HG02610 (cell line): ENCODE measurements around the gene PLCXD1.
A peak's percentile ranks its signal among the peaks of the same experiment; 100 is the strongest.
"Not testable (repeated sequence)": the region's sequence is repeated elsewhere in the genome, so short reads cannot be mapped to it uniquely, and the experiment has no call there.

Experiments
- ATAC-seq: cut with Tn5 transposase; IDR thresholded peaks from one replicate; pipeline ENCODE4 v1.9.1; 2021; ENCODE audit warnings: mild to moderate bottlenecking, moderate library complexity; ENCODE audit not compliant: unreplicated experiment

Gene PLCXD1

GRCh38 chrX:262381-262909 is 18.7 kb upstream of the PLCXD1 start:
- ATAC-seq: no peak

GRCh38 chrX:264006-264405 is 17.2 kb upstream of the PLCXD1 start:
- ATAC-seq: not testable (repeated sequence)

GRCh38 chrX:264634-265455 is 16.3 kb upstream of the PLCXD1 start:
- no peak for ATAC-seq

- ATAC-seq: no peak
These were observed 15.7 kb upstream of the PLCXD1 start for GRCh38 chrX:265502-265901.

DNA sequence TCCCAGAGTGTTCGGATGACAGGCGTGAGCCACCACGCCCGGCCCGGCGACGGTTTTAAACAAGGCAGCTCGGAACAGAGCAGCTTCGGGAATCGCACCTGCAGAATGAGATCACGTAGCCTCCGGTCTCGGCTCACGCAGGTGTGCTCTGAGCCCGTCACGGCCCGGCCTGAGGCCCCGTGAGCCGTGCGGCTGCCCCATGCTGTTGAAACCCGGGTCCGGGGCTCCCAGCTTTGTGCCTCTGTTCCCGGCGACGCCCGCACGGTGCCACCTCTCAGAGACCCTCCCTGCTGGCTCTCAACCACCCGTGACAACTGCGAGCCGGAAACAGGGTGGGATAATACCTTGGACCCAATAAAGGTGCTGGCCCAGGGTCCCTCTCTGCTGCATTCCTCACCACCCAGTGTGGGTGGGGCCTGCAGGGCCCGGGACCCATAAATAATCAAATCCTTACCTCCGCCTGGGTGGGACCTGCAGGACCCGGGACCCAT is 13.4 kb upstream of the PLCXD1 start:
- no peak for ATAC-seq

DNA sequence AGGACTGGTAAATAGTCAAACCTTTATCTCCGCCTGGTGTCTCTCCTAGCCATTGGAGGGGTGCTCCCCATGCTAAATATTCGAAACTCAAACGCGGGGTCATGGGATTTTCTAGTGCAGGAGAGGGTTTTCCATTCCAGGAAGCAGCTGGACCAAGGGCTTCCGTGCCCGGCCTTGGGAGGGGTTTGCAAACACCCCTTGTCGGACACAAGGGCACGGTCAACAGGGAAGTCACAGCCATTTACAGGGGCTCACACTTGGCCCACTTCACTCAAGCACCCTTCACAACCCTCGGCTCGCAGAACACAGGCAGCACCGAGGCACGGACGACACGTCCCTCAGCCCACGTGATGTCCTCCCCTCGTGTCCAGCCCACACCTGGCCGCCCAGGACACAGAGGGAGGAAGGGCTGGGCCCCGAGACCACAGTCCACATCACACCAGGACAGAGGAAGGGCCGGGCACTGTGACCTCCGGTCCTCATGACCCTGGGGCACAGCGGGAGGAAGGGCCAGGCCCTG is 10.3 kb upstream of the PLCXD1 start:
- ATAC-seq: no peak

GRCh38 chrX:274904-275475 is 6.2 kb upstream of the PLCXD1 start:
- no peak for ATAC-seq

DNA sequence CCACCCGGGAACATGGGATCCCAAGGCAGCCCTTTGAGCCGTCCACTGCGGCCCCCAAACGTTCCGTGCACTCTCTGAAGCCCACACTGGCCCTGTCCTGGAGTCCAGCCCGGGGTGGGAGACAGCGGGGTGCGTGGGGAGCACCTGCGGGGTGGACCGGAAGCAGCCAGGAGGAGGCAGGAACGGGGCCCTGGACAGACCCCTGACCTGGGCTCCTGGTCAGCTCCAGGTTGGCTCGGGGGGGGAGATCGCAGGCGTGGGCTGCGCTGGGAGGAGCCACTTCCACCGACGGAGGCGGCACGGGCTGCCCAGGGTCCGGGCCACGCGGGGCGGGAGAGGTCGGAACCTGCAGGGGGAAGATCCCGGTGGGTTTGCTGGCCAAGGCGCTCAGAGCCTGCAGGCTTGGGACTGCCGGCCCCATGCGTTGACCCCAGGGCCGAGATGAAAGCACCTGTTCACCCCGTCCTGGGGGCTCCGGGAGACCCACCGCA is 5.7 kb upstream of the PLCXD1 start:
- ATAC-seq: peak; percentile 14

DNA sequence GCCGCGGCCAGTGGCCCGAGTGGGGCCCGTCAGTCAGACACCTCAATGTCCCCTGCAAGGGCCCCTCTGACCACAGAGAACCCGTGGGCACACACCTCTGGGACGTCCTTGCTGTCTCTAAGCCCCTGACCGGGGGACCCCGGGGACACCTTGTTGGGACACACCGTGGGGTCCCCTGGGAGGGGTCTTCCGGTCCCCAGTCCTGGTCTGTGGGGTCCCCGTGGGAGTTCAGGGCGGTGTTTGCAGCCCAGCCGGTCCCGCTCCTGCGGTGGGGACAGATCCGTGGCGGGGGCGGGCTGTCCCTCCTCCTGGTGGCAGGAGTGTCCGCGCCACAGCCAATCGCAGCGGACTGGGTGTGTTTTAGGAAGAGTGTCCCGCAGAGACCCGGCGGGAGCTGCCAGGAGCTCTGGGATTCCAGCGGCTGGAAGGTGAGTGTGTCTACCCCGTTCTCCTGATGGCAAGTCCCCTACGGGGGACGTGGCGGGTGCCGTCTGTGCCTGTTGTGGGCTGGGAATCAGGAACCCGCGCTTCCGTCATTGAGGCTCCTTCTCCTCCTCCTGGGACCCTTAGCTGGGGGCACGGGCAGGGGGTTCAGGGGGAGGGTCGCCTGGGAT is 5.1 kb upstream of the PLCXD1 start:
- ATAC-seq: peak; percentile 84

DNA sequence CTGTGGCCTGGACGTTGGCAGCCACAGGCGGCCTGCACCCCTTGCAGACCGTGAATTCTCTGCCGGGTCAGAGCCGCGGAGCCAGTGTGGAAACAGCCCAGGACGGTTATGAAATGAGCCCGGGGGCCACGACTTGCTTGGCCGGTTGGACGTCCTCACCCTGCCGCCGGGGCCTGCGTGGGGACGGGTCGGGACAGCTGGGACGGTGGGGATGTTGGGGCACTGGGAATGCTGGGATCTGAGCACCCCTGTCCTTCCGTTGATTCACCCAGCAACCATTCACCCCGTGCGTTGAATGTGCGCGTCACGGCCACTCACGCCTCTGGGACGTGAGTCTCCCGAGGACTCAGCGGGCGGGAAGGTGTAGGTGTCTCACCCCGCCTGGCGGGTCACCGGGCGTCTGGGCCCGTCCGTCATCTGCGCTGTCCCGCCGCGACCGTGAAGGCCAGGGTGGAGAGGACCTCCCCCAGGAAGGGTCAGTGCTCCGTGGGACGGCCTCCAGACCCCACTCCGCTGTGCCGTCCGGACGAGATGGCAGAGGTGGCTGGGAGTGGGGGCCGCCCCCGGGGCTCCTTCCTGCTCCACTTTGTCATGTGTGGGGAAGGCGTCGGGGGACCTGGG is 4.5 kb upstream of the PLCXD1 start:
- peak; percentile 30 for ATAC-seq

DNA sequence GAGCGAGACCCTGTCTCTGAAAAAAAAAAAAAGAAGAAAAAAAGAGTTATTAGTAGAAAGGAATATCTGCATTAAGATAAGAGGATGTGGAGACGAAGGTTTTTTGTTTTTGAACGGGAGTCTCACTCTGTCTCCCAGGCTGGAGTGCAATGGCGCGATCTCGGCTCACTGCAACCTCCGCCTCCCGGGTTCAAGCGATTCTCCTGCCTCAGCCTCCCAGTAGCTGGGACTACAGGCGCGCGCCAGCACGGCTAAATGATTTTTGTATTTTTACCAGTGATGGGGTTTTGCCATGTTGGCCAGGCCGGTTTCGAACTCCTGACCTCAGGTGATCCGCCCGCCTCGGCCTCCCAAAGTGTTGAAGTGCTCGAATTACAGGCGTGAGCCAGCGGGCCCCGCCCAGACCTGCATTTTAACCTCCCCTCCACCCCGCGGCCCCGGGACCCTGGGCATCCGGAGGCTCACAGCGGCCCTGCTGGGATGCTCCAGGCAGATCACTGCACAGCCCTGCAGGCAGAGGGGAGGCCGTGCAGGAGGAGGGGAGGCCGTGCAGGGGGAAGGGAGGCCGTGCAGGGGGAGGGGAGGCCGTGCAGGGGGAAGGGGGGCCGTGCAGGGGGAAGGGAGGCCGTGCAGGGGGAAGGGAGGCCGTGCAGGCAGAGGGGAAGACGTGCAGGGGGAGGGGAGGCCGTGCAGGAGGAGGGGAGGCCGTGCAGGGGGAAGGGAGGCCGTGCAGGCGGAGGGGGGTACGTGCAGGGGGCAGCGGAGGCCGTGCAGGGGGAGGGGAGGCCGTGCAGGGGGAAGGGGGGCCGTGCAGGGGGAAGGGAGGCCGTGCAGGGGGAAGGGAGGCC is 1.2 kb upstream of the PLCXD1 start:
- ATAC-seq: not testable (repeated sequence)

DNA sequence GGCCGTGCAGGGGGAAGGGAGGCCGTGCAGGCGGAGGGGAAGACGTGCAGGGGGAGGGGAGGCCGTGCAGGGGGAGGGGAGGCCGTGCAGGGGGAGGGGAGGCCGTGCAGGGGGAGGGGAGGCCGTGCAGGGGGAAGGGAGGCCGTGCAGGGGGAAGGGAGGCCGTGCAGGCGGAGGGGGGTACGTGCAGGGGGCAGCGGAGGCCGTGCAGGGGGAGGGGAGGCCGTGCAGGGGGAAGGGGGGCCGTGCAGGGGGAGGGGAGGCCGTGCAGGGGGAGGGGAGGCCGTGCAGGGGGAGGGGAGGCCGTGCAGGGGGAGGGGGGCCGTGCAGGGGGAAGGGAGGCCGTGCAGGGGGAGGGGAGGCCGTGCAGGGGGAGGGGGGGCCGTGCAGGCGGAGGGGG is 459 bp upstream of the PLCXD1 start:
- not testable (repeated sequence) for ATAC-seq

DNA sequence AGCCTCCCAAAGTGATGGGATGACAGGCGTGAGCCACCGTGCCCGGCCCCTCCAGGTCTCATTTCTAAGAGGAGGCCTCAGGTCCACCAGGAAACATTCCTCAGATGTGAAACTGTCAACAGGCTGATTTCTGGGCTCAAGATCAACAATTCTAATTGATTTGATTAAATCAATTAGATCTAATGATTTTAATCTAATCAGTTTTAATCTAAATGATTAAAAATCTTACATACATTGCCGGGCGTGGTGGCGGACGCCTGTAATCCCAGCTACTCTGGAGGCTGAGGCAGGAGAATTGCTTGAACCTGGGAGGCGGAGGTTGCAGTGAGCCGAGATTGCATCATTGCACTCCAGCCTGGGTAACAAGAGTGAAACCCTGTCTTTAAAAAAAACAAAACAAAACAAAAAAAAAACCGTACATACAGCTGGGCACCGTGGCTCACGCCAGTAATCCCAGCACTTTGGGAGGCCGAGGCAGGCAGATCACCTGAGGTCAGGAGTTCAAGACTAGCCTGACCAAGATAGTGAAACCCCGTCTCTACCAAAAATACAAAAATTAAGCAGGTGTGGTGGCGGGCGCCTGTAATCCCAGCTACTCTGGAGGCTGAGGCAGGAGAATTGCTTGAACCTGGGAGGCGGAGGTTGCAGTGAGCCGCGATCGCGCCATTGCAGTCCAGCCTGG is 960 bp downstream of the PLCXD1 start:
- not testable (repeated sequence) for ATAC-seq

DNA sequence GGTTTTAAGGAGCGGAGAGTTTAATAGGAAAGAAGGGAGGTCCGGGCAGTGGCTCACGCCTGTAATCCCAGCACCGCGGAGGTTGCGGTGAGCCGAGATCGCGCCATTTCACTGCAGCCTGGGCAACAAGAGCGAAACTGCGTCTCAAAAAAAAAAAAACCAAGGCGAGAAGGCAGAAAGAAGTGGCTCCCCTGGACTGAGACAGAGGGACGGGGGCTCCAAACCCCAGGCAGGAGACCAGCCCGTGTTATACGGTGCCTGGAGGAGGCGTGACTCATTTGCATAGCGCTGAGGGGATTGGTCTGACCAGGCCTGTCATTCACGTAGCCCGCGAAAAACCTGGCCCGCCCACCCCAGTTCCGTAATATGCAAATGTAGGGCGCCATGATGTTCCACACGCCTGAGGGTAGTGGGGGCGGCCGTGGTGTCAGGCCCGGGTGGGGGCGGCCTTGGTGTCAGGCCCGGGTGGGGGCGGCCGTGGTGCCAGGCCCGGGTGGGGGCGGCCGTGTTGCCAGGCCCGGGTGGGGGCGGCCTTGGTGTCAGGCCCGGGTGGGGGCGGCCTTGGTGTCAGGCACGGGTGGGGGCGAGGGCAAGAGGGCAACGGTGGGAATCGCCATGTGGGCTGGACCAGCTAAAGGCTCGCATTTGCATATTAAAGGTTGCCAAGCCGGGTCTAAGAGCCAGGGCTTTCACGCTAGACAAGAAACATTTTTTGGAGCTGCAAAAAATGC is 2.1 kb downstream of the PLCXD1 start:
- peak; percentile 99 for ATAC-seq

GRCh38 chrX:285076-285677 is 4.0 kb downstream of the PLCXD1 start:
- no peak for ATAC-seq

DNA sequence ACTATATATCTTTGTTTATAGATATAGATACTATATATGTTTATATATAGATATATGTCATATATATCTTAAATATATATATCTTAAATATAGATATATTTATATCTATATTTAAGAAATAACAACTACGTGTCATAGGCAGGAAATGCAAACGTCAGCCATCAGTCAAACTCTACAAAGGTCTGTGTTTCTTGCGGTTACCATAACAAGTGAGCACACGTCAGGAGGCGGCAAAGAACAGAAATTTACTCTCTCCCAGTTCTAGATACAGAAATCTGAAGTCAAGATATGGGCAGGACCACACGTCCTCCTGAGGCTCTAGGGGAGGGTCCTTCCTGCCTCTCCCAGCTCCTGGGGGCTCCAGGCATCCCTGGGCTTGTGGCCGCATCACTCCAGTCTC is 6.5 kb downstream of the PLCXD1 start:
- no peak for ATAC-seq

DNA sequence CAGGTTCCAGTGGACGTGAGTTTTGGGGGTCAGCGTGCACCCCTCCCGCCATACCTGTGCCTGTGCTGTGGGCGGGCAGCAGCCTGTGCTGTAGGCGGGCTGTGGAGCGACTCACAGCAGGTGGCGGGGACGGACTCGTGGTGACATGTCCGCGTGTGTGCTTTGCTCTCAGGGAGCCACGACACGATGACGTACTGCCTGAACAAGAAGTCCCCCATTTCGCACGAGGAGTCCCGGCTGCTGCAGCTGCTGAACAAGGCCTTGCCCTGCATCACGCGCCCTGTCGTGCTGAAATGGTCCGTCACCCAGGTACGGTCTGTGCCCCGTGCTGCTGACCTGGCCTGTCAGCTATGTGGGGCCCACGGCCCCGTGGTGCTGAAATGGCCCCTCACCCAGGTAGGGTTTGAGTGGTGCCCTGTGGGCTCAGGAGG is 7.4 kb downstream of the PLCXD1 start:
- no peak for ATAC-seq

GRCh38 chrX:290476-291166 is 9.4 kb downstream of the PLCXD1 start:
- ATAC-seq: no peak
